Small intestine (tissue), 7 donors: Measurements from ENCODE around the gene GPR61. TPM values are rescaled to one million over a fixed set of nuclear protein-coding genes. Genes with fewer than 3 reads are reported as not detected.

Experiments used
- DNase-seq, 2 donors: peaks; one replicate each; pipeline versions ENCODE4 v3.0.0 to v3.0.0-alpha.2; 2013
- FAIRE-seq: peaks from 2 replicates; lab custom pipeline; 2012; peaks lifted over from hg19 to GRCh38; lab: Jason Lieb, UNC
- H3K27ac ChIP-seq, 3 donors: one replicate each; pipeline ENCODE4 v1.5.1; 2013; ENCODE audit warnings: low read length in 2 of 3, mild to moderate bottlenecking in 2 of 3, control low read depth in 1 of 3, inconsistent platforms in 1 of 3, low read depth in 1 of 3, moderate library complexity in 1 of 3
- H3K27me3 ChIP-seq, 3 donors: one replicate each; pipeline ENCODE4 v1.6.1; 2013; ENCODE audit warnings: low read length in 3 of 3, inconsistent platforms in 1 of 3; ENCODE audit not compliant: control insufficient read depth in 3 of 3, insufficient read depth in 3 of 3
- H3K36me3 ChIP-seq, 3 donors: one replicate each; pipeline ENCODE4 v1.6.1; 2013; ENCODE audit warnings: low read length in 3 of 3, inconsistent platforms in 1 of 3, low read depth in 1 of 3, mild to moderate bottlenecking in 1 of 3, moderate library complexity in 1 of 3; ENCODE audit not compliant: control insufficient read depth in 3 of 3, insufficient read depth in 2 of 3
- H3K4me1 ChIP-seq, 3 donors: one replicate each; pipeline ENCODE4 v1.6.1; 2013; ENCODE audit warnings: low read length in 2 of 3, inconsistent platforms in 1 of 3, low read depth in 1 of 3, mild to moderate bottlenecking in 1 of 3, moderate library complexity in 1 of 3; ENCODE audit not compliant: control insufficient read depth in 3 of 3, insufficient read depth in 2 of 3
- H3K4me3 ChIP-seq, 3 donors: one replicate each; pipeline ENCODE4 v1.5.1; 2013; ENCODE audit warnings: low read length in 3 of 3, control low read depth in 1 of 3, inconsistent platforms in 1 of 3, low read depth in 1 of 3, mild to moderate bottlenecking in 1 of 3, moderate library complexity in 1 of 3
- H3K9me3 ChIP-seq, 2 donors: one replicate each; pipeline ENCODE4 v1.6.1; 2013; ENCODE audit warnings: low read depth in 1 of 2, low read length in 1 of 2; ENCODE audit not compliant: control insufficient read depth in 2 of 2, insufficient read depth in 1 of 2
- WGBS, 3 donors: extraction: QIAGEN DNeasy Blood & Tissue Kit; methylation state at CpG; one replicate each; pipeline ENCODE4 v1.1.7; 2013; 5-methylcytosine and 5-hydroxymethylcytosine counted together
- polyA plus RNA-seq, 4 donors: library from polyadenylated mRNA; stranded (reverse) in 3 of 4; unstranded in 1 of 4; fragments of 200-250 nt in 3 of 4; fragments of 120-200 nt in 1 of 4; gene quantifications; one replicate each; pipeline versions ENCODE4 v1.2.1 to v1.2.3, GENCODE V29; 2013
- donor health status: healthy with polysubstance abuse.
- donor health status: control.
- donor health status: control.
- donor health status: Bipolar disorder and iron deficiency.
- donor health status: healthy.

GPR61 gene
- polyA plus RNA-seq, 4 donors: 0.09 to 0.64 TPM; not detected in 2

GRCh38 chr1:109547463-109548320 lies 8.0 kb downstream of the GPR61 start:
- peak overlapping the region; percentile 87 to 98 (median 91) for H3K27ac ChIP-seq
- H3K9me3 ChIP-seq: no peaks in the 10 kb centered on the region
- no peaks in the 10 kb centered on the region for H3K27me3 ChIP-seq
- peak overlapping the region; percentile 68 to 71 (median 71) for H3K4me3 ChIP-seq
- DNase-seq (peak; percentile 50 to 69), FAIRE-seq (no peak)
- peaks cover 0 to 15% (median 4%) of the 10 kb centered on the region in 3 donors for H3K4me1 ChIP-seq
- WGBS, 3 donors: 2 to 7% (median 3%) methylated on average over 22 of the region's 22 CpGs
- H3K36me3 ChIP-seq: no peaks in the 10 kb centered on the region

GRCh38 chr1:109548321-109549267 lies 8.9 kb downstream of the GPR61 start, which contains the start of gene GNAI3:
TSS of gene GNAI3 (plus strand) at chr1:109548615. CDS start at chr1:109548721, 106 bp downstream.
- Histone ChIP-seq H3K9me3 (no peaks in the 10 kb centered on the region), H3K27ac (peak within 1 kb of the TSS; percentile 87 to 98 (median 91)), H3K27me3 (no peaks in the 10 kb centered on the region), H3K4me1 (peaks cover 0 to 15% (median 4%) of the 10 kb centered on the region in 3 donors), H3K4me3 (peak within 1 kb of the TSS; percentile 71 to 88 (median 71)), H3K36me3 (no peaks in the 10 kb centered on the region)
- DNase-seq (peak; percentile 99), FAIRE-seq (no peak)
- WGBS, 3 donors: 0% methylated on average over 65 to 68 of the region's 68 CpGs

GRCh38 chr1:109556563-109556962 lies 16.9 kb downstream of the GPR61 start:
- DNase-seq: no peak
- FAIRE-seq: no peak
- H3K36me3 ChIP-seq: no peaks in the 10 kb centered on the region
- WGBS, 3 donors: 89 to 96% (median 94%) methylated on average over 2 of the region's 2 CpGs
- peaks cover 0 to 10% (median 8%) of the 10 kb centered on the region in 3 donors for H3K4me1 ChIP-seq
- no peaks in the 10 kb centered on the region for H3K9me3 ChIP-seq
- H3K4me3 ChIP-seq: no peak overlapping the region
- H3K27me3 ChIP-seq: no peaks in the 10 kb centered on the region
- no peak overlapping the region for H3K27ac ChIP-seq

- DNase-seq (no peak), FAIRE-seq (no peak)
- Histone ChIP-seq H3K4me1 (peaks cover 0 to 10% (median 8%) of the 10 kb centered on the region in 3 donors), H3K27ac (no peak overlapping the region), H3K9me3 (no peaks in the 10 kb centered on the region), H3K4me3 (no peak overlapping the region), H3K27me3 (no peaks in the 10 kb centered on the region), H3K36me3 (no peaks in the 10 kb centered on the region)
- 82 to 88% (median 88%) methylated on average over 5 of the region's 5 CpGs for WGBS, 3 donors
These were observed 17.8 kb downstream of the GPR61 start for GRCh38 chr1:109557520-109557919.

GRCh38 chr1:109559995-109560394 lies 20.3 kb downstream of the GPR61 start:
- Histone ChIP-seq H3K27me3 (no peaks in the 10 kb centered on the region), H3K27ac (no peak overlapping the region), H3K4me1 (peaks cover 2 to 21% (median 16%) of the 10 kb centered on the region in 3 donors), H3K4me3 (no peak overlapping the region), H3K9me3 (no peaks in the 10 kb centered on the region), H3K36me3 (no peaks in the 10 kb centered on the region)
- no peak for DNase-seq
- no peak for FAIRE-seq

- no peak for DNase-seq
- H3K4me1 ChIP-seq: peaks cover 2 to 34% (median 15%) of the 10 kb centered on the region in 3 donors
These were observed 24.7 kb downstream of the GPR61 start for GRCh38 chr1:109564194-109564878.

GRCh38 chr1:109565241-109565640 lies 25.6 kb downstream of the GPR61 start:
- Histone ChIP-seq H3K4me1 (peaks cover 2 to 33% (median 15%) of the 10 kb centered on the region in 3 donors), H3K36me3 (no peaks in the 10 kb centered on the region), H3K27me3 (no peaks in the 10 kb centered on the region), H3K4me3 (no peak overlapping the region), H3K27ac (no peak overlapping the region), H3K9me3 (no peaks in the 10 kb centered on the region)
- no peak for DNase-seq
- WGBS, 3 donors: 88 to 94% (median 92%) methylated on average over 3 of the region's 3 CpGs
- FAIRE-seq: no peak

More at GRCh38 chr1:109564194-109564878, 24.7 kb downstream of the GPR61 start:
- 76 to 83% (median 78%) methylated on average over 7 of the region's 7 CpGs for WGBS, 3 donors
- Histone ChIP-seq H3K9me3 (no peaks in the 10 kb centered on the region), H3K36me3 (no peaks in the 10 kb centered on the region), H3K27ac (peak overlapping the region in 1 of 3 donors; percentile 42), H3K4me3 (no peak overlapping the region), H3K27me3 (no peaks in the 10 kb centered on the region)
- FAIRE-seq: no peak
